GM21390 (cell line): ENCODE measurements around the gene TUBA3E.
"Not testable (repeated sequence)": the region's sequence is repeated elsewhere in the genome, so short reads cannot be mapped to it uniquely, and the experiment has no call there.

ENCODE experiments used
- ATAC-seq: cut with Tn5 transposase; IDR thresholded peaks from one replicate; pipeline ENCODE4 v1.9.1; 2021; ENCODE audit not compliant: unreplicated experiment

The TUBA3E gene

GRCh38 chr2:130165293-130166016 is 32.8 kb downstream of the TUBA3E start:
- ATAC-seq: no peak

GRCh38 chr2:130162968-130163367 is 35.3 kb downstream of the TUBA3E start:
- no peak for ATAC-seq

GRCh38 chr2:130162486-130162885 is 35.8 kb downstream of the TUBA3E start:
- not testable (repeated sequence) for ATAC-seq

GRCh38 chr2:130160838-130161705 is 37.2 kb downstream of the TUBA3E start:
- ATAC-seq: not testable (repeated sequence)

GRCh38 chr2:130160131-130160530 is 38.1 kb downstream of the TUBA3E start:
- no peak for ATAC-seq

GRCh38 chr2:130159376-130159775 is 38.9 kb downstream of the TUBA3E start:
- ATAC-seq: not testable (repeated sequence)

- no peak for ATAC-seq
Measured at GRCh38 chr2:130158631-130159030, 39.6 kb downstream of the TUBA3E start.

- ATAC-seq: peak; percentile 79
Measured at GRCh38 chr2:130157825-130158514, 40.3 kb downstream of the TUBA3E start.

- peak; percentile 36 for ATAC-seq
Measured at GRCh38 chr2:130157354-130157753, 40.9 kb downstream of the TUBA3E start.

- ATAC-seq: no peak
Measured at GRCh38 chr2:130156624-130157004, 41.6 kb downstream of the TUBA3E start.

GRCh38 chr2:130155956-130156623 is 42.1 kb downstream of the TUBA3E start:
- ATAC-seq: not testable (repeated sequence)

GRCh38 chr2:130154773-130155765 is 43.2 kb downstream of the TUBA3E start:
- ATAC-seq: no peak

- ATAC-seq: not testable (repeated sequence)
Measured at GRCh38 chr2:130154423-130154770, 43.8 kb downstream of the TUBA3E start.

- not testable (repeated sequence) for ATAC-seq
Measured at GRCh38 chr2:130153721-130154422, 44.4 kb downstream of the TUBA3E start.

- ATAC-seq: no peak
Measured at GRCh38 chr2:130152816-130153595, 45.2 kb downstream of the TUBA3E start.

- not testable (repeated sequence) for ATAC-seq
Measured at GRCh38 chr2:130152136-130152815, 46.0 kb downstream of the TUBA3E start.

- ATAC-seq: not testable (repeated sequence)
Measured at GRCh38 chr2:130151145-130151512, 47.1 kb downstream of the TUBA3E start.
